ENCODE results near the gene KCNH5.

Gene KCNH5

DNA sequence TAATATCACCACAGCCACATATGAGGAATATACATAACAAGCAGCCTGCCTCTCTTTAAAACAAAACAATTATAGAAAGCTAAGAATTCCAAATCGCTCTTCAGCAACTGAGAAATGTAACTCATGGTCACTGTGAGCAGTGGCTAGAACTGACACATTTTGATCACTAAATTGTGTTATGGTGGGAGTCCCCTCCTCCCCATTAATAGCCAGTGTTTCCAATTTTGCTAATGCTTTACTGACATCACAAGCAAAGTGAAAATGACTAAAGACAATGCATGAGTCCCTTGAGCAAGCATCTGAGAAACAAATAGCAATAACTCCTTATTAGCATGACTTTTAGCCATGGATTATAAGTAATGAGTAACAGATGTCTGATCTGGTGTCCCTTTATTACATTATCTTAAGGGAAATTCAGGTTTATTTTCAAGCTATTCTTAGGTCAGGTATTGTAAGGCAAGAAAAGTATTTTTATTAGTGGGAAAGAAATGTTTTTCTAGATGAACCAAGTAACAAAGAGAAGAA is 148.3 kb downstream of the KCNH5 start:
- H3K4me3 ChIP-seq (ENCODE audit: low read depth, low read length) = no peak overlapping the region
- TF ChIP-seq, protein P1, sequence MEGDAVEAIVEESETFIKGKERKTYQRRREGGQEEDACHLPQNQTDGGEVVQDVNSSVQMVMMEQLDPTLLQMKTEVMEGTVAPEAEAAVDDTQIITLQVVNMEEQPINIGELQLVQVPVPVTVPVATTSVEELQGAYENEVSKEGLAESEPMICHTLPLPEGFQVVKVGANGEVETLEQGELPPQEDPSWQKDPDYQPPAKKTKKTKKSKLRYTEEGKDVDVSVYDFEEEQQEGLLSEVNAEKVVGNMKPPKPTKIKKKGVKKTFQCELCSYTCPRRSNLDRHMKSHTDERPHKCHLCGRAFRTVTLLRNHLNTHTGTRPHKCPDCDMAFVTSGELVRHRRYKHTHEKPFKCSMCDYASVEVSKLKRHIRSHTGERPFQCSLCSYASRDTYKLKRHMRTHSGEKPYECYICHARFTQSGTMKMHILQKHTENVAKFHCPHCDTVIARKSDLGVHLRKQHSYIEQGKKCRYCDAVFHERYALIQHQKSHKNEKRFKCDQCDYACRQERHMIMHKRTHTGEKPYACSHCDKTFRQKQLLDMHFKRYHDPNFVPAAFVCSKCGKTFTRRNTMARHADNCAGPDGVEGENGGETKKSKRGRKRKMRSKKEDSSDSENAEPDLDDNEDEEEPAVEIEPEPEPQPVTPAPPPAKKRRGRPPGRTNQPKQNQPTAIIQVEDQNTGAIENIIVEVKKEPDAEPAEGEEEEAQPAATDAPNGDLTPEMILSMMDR (IDR thresholded peaks at IDR 0.05; ENCODE audit: low read depth, low read length) = no peak
- no peak for TF ChIP-seq MYC (IDR thresholded peaks at IDR 0.05; ENCODE audit: low read depth, low read length)
- TF ChIP-seq, protein P2, sequence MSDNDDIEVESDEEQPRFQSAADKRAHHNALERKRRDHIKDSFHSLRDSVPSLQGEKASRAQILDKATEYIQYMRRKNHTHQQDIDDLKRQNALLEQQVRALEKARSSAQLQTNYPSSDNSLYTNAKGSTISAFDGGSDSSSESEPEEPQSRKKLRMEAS (IDR thresholded peaks at IDR 0.05; ENCODE audit: low read depth, low read length) = no peak
- TF ChIP-seq POLR2A (IDR thresholded peaks at IDR 0.05; ENCODE audit: extremely low read depth, insufficient read length) = no peak
- DNase-seq (ENCODE audit: low read depth) = no peak

DNA sequence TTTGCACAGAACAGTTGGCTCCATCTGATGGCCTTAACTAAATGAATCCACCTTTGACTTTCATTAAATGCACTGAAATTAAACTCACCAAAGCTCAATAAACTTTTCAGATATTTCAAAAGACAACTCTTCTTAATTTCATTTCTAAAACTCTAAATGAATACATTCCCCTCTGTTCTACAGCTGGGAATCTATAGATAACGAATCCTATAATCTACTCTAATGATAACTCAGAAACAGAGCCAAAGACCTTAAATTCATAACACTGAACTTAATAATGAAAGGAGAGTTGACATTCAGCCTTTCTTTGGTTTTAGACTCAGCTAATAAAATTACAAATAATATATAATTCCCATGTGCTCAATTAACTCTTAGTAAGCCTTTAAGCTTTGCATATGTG is 150.5 kb downstream of the KCNH5 start:
- no peak overlapping the region for H3K4me3 ChIP-seq (ENCODE audit: low read depth, low read length)
- no peak for DNase-seq (ENCODE audit: low read depth)

DNA sequence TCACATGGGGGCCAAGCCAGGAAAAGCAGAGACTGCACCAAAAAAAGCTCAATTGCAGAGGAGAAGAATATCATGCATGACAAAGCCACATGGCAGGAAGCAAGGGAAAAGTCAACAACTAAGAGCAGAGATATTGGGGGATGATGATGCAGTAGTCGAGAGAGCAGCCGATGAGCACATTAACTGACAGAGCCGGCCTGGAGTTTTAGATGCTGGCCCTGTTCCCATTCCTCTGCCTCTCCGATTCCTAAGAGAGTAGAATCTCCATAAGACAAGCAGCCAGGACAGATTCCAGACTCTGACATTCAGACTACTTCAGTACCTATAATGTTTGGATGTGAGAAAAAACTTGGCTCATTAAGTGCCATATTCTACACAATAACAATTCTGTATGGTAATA is 155.9 kb downstream of the KCNH5 start:
- no peak for DNase-seq (ENCODE audit: low read depth)
- H3K4me3 ChIP-seq (ENCODE audit: low read depth, low read length) = no peak overlapping the region
- TF ChIP-seq, protein P2 (IDR thresholded peaks at IDR 0.05; ENCODE audit: low read depth, low read length) = no peak
- no peak for TF ChIP-seq MYC (IDR thresholded peaks at IDR 0.05; ENCODE audit: low read depth, low read length)

More for the DNA sequence above, 150.5 kb downstream of the KCNH5 start:
- TF ChIP-seq, protein P1 (IDR thresholded peaks at IDR 0.05; ENCODE audit: low read depth, low read length) = no peak
- TF ChIP-seq MYC (IDR thresholded peaks at IDR 0.05; ENCODE audit: low read depth, low read length) (no peak), POLR2A (IDR thresholded peaks at IDR 0.05; ENCODE audit: extremely low read depth, insufficient read length) (no peak)
- TF ChIP-seq, protein P2 (IDR thresholded peaks at IDR 0.05; ENCODE audit: low read depth, low read length) = no peak

DNA sequence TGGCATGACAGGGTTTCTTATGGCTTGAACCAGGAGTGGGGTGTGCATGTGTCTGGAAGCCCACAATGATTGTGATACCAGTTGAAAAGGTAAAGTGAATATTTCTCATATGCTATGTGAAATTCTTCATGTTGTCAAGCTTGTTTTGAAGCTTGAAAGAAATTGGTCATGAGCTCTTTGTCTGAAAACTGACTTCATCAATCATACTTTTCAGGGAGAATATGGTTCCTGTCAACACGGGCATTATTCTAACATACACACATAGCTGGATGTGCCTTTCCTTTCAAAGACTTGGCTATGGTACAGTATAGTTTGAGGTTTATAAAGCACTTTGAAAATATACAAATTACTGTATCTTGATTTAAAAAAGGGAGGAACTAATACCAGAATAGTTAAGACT is 158.8 kb downstream of the KCNH5 start:
- no peak overlapping the region for H3K4me3 ChIP-seq (ENCODE audit: low read depth, low read length)
- no peak for DNase-seq (ENCODE audit: low read depth)
- TF ChIP-seq, protein P1 (IDR thresholded peaks at IDR 0.05; ENCODE audit: low read depth, low read length) = no peak
- TF ChIP-seq MYC (IDR thresholded peaks at IDR 0.05; ENCODE audit: low read depth, low read length) = no peak
- TF ChIP-seq, protein P2 (IDR thresholded peaks at IDR 0.05; ENCODE audit: low read depth, low read length) = no peak
- no peak for TF ChIP-seq POLR2A (IDR thresholded peaks at IDR 0.05; ENCODE audit: extremely low read depth, insufficient read length)

DNA sequence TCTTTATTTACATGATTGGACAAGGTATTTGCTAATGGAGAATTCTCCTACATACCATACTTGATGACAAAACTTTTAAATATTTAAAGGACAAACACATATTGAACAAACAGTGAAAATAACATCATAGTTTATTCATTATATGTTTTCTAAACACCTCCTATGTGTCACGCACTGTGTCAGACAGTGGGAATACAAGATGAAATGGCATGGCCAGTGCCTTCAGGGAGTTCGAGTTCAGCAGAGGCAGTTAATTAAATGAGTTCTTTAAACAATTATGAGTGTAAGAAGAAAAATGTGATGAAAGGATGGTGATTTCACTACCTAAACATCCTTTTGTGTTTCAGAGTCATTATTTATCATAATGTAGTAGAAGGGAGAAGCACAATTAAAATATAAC is 159.8 kb downstream of the KCNH5 start:
- TF ChIP-seq, protein P2 (IDR thresholded peaks at IDR 0.05; ENCODE audit: low read depth, low read length) = no peak
- no peak for TF ChIP-seq MYC (IDR thresholded peaks at IDR 0.05; ENCODE audit: low read depth, low read length)
- no peak for TF ChIP-seq POLR2A (IDR thresholded peaks at IDR 0.05; ENCODE audit: extremely low read depth, insufficient read length)
- TF ChIP-seq, protein P1 (IDR thresholded peaks at IDR 0.05; ENCODE audit: low read depth, low read length) = no peak
- no peak for DNase-seq (ENCODE audit: low read depth)
- no peak overlapping the region for H3K4me3 ChIP-seq (ENCODE audit: low read depth, low read length)

DNA sequence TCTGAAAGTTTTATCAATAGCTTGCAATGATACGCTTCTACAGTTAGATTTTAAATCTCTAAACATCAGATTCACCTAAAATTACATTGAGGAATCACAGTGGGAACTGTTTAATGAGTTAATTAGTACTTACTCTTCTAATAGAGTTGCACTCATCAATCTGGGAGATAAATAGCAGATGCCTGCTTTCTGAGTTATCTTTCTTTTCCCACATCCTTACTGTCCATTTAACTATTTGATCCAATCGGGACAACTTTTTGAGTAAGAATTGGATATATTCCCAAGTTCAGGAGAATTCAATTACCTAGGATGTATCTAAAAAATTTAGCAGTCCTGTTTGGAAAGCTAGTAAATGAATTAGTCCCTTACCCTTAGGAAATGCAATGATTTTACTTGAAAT is 162.3 kb downstream of the KCNH5 start:
- TF ChIP-seq, protein P1 (IDR thresholded peaks at IDR 0.05; ENCODE audit: low read depth, low read length) = no peak
- TF ChIP-seq MYC (IDR thresholded peaks at IDR 0.05; ENCODE audit: low read depth, low read length) = no peak
- TF ChIP-seq, protein P2 (IDR thresholded peaks at IDR 0.05; ENCODE audit: low read depth, low read length) = no peak
- DNase-seq (ENCODE audit: low read depth) = no peak

More for the DNA sequence above, 162.3 kb downstream of the KCNH5 start:
- no peak overlapping the region for H3K4me3 ChIP-seq (ENCODE audit: low read depth, low read length)
